Activated T-cell treated with anti-CD3 and anti-CD28 coated beads for 24 hours (primary cell): ENCODE results near the gene ERH.
"Not testable (repeated sequence)": the region's sequence is repeated elsewhere in the genome, so short reads cannot be mapped to it uniquely, and the experiment has no call there.

Experiments
- DNase-seq: peaks from one replicate; pipeline ENCODE4 v3.0.0-alpha.2; 2020; ENCODE audit warnings: low read depth

The ERH gene

DNA sequence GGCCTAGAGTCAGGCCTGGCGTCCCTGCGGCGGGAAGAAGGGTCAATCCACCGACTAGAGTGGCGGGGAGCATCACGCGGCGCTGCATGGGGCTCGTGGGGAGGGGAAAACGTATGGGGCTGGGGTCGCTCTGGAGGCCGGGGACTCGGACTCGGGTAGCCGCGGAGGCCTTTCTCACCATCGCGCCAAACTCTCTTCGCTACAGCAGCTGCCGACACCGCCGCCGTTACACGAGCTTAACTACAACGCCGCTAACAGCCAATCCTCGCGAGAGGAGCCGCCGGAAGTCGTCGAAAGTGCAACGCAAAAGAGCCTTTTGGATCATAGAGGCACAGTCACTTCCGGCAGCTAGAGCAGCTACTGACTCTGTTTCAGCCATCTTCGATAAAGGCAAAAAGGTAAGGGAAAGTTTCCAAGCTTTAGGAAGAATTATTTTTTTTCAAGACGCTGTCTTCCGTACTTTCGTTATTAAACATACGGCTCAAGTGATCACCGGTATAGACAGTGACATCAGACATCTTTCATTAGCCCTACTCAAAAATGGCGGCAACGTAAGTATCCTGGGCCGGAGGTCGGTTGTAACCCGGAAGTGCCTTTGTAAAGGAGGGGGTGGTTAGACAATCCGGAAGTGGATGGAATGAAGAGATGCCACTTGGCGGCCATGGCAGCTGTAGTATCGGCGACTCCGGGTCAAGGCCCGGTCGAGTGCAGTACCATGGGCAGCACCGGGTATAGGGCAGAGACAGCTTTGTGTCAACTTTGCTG lies at the start of gene ERH, which contains the start of gene SLC39A9:
TSS of gene ERH (minus strand) at position 247 of the 765 bp plus-strand sequence. CDS start at position 181, 66 bp downstream.
TSS of gene SLC39A9 (plus strand) at position 640 of the 765 bp plus-strand sequence. CDS start 678 bp downstream, outside the sequence.
- peak; percentile 91 for DNase-seq

DNA sequence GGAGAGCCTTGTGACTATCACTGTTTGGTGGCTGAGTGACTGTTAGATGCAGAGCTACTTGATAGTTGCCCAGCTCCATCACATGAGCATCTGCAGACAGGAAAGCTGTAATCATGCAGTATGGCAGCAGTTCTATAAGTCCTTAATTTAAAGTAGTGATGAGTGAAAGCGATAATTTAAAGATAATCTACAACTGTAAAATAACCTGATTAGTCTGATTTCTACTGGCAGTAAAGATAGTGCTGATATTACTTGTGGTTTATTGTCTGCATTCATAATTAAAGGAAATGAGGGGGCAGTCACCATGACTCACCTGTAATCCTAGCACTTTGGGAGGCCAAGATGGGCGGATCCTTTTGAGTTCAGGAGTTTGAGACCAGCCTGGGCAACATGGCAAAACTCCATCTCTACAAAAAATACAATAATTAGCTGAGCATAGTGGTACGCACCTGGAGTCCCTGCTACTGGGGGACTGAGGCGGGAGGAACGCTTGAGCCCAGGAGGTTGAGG lies 45.3 kb upstream of the ERH start:
- DNase-seq, result no peak

DNA sequence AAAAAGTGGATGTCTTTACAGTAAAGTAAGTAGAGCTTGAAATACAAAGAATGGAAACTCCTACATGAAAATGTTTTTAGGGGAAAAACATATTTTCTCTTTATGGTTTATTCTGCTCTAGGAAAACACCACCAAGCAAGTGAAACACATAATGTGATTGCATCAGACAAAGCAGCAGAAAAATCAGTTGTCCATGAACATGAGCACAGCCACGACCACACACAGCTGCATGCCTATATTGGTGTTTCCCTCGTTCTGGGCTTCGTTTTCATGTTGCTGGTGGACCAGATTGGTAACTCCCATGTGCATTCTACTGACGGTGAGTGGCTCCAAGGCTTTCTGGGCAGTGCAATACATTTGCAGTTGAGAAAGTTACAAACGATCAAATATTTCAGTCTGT lies 43.8 kb upstream of the ERH start:
- no peak for DNase-seq

DNA sequence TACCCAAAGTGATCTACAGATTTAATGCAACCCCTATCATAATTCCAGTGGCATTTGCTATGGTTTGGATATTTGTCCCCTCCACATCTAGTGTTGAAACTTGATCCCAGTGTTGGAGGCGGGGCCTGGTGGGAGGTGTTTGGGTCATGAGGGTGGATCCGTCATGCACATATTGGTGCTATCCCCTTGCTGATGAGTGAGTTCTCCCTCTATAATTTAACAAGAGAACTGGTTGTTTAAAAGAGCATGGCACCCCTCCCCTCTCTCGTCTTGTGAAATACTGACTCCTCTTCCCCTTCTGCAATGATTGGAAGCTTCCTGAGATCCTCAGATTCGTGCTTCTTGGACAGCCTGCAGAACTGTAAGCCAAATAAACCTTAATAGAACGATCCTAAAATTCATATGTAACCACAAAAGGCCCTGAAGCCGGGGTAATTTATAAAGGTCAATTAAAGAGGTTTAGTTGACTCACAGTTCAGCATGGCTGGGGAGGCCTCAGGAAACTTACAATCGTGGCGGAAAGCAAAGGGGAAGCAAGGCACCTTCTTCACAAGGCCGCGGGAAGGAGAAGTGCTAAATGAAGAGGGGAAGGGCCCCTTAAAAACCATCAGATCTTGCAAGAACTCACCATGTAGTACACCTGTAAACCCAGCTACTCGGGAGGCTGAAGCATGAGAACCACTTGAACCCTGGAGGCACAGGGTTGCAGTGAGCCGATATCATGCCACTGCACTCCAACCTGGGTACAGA lies 41.6 kb upstream of the ERH start:
- DNase-seq, result no peak

DNA sequence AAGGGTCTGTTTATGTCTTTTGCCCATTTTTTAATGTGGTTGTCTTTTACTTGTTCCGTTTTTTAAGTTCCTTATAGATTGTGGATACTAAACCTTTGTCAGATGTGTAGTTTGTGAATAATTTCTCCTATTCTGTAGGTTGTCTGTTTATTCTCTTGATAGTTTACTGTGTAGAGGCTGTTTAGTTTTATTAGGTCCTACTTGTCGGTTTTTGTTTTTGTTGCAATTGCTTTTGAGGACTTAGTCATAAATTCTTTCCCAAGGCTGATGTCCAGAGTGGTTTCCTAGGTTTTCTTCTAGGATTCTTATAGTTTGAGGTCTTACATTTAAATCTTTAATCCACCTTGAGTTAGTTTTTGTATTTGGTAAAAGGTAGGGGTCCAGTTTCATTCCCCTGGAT lies 34.3 kb upstream of the ERH start:
- no peak for DNase-seq

DNA sequence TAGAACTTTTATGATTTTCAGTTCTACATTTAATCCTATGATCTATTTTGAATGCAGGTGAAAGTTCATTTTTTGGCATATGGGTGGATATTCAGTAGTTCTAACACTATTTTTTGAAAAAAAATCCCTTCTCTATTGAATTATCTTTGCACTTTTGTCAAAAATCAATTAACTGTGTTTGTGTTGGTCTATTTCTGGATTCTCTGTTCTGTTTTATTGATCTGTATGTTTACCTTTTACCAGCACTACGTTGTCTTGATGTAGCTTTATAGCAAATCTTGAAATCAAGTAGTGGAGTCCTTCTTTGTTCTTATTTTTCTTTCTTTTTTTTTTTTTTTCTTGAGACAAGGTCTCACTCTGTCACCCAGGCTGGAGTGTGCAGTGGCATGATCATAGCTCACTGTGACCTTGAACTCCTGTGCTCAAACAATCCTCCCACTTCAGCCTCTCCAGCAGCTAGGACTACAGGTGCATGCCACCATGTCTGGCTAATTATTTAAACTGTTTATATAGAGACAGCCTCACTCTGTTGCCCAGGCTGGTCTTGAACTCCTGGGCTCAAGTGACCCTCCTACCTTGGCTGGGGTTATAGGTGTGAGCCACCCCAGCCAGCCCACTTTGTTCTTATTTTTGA lies 32.3 kb upstream of the ERH start:
- no peak for DNase-seq

DNA sequence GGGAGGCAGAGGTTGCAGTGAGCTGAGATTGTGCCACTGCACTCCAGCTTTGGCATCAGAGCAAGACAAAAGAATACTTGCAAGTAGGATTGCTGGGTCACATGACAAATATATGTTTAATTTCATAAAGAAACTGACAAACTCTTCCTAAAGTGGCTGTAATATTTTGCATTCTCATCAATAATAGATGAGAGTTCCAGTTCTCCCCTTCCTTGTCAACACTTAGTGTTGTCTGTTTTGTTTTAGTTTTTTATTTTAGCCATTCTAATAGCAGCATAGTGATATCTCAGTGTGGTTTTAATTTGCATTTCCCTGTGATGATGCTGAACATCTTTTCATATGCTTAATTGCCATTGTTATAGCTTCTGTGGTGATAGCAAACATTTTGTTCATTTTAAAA lies 31.5 kb upstream of the ERH start:
- no peak for DNase-seq

DNA sequence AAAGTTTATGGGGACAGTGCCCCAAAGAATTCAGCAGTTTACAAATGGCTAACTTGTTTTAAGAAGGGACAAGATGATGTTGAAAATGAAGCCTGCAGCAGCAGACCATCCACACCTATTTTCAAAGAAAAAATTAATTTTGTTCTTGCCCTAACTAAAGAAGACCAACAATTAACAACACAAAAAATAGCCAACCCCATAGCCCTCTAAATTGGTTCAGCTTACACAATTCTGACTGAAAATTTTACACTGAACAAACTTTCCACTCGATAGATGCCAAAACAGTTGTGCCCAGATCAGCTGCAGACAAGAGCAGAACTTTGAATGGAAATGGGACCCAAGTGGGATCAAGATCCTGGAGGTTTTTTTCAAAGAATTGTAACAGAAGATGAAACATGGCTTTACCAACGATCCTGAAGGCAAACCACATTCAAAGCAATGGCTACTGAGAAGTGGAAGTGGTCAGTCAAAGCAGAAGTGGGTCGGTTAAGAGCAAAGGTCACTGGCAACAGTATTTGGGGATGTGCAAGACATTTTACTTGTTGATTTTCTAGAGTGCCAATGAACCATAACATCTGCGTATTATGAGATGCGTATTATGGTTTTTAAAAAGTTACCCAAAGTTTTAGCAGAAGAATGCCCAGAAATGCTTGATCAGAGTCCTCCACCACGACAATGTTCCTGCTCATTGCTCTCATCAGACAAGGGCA lies 30.3 kb upstream of the ERH start:
- DNase-seq, result no peak

DNA sequence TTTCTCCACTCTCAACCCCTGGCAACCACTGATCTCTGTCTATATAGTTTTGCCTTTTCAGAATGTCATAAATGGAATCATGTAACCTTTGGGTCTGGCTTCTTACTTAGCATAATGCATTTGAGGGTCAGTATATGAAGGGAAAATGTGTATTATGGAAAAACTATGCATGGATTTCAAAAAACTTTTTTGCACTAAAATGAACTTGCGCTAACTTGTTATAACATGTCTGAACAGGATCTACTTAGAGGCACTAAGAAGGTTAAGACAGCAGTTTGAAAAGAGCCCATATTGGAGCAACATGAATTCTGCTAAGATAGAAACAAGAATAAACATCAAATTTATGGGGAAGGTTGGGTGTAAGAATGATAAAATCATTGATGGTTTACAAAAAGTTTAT lies 29.5 kb upstream of the ERH start:
- DNase-seq, result no peak

DNA sequence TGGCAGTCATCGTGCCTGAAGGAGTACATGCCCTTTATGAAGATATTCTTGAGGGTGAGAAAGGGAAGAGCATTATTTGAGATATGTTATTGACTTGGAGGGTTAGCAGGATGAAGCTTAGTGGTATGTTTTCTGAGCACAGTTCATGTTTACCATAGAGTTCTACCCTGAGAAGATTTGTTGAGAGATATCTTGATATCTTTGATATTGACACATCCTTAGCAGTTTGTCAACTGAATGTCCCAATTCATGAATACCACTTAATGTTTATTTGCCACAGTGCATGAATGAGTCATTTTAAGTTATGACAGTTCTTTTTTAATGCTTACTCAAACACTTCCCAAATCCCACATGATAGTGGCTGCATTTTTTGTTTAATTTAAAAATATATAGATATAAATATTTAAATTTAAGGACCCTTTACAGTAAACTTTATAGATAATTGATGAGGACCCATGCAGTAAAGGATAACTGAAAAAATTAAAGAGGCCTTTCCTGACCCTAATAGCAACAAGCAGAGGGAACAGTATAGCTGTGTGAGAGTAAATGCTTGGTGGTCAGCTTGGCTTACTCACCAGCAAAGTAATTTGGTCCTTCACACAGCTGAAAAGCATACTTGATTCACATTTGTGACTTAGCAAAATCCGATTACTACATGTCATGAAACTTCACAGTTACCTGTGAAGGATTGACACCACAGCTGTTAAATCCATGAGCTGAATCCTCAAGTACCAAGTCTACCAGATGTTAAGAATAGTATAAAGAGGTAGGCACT lies 26.2 kb upstream of the ERH start:
- no peak for DNase-seq

DNA sequence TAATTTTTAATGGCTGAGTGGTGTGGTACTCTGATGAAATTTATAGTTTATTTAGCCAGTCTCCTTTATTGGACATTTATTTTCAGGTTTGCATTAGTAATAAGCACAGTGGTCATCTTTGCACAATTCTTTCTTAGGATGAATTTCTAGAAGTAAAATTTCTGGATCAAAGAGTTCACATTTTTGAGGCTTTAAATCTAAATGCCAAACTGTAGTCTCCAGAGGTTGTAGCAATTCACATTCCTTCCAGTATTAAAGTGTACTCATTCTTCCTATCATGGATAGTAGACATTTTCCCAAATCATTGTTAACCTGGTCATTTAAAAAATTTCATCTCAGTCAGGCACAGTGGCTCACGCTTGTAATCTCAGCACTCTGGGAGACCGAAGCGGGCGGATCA lies 25.2 kb upstream of the ERH start:
- no peak for DNase-seq

DNA sequence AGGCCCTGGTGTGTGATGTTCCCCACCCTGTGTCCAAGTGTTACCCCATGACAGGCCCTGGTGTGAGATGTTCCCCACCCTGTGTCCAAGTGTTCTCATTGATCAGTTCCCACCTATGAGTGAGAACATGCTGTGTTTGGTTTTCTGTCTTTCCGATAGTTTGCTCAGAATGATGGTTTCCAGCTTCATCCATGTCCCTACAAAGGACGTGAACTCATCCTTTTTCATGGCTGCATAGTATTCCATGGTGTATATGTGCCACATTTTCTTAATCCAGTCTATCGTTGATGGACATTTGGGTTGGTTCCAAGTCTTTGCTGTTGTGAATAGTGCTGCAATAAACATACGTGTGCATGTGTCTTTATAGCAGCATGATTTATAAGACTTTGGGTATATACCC lies 18.0 kb upstream of the ERH start:
- DNase-seq, result not testable (repeated sequence)

DNA sequence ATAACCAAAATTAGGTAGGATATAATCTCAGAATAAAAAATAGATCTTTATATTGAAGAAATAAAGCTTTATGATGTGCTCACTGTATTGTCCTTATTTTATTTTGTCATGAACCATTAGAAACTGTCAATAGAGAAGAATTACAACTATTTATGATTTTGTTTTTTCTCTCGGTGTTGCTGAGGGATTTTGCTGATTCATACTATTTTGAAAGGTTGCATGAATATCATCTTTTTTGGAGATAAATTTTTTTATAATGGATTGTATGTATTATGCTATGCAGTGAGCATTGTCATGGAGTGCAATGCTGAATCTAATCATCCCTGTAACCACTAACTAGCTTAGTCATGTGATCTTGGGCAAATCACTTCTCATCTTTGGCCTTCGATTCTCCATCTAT lies 15.4 kb upstream of the ERH start:
- DNase-seq, result no peak

DNA sequence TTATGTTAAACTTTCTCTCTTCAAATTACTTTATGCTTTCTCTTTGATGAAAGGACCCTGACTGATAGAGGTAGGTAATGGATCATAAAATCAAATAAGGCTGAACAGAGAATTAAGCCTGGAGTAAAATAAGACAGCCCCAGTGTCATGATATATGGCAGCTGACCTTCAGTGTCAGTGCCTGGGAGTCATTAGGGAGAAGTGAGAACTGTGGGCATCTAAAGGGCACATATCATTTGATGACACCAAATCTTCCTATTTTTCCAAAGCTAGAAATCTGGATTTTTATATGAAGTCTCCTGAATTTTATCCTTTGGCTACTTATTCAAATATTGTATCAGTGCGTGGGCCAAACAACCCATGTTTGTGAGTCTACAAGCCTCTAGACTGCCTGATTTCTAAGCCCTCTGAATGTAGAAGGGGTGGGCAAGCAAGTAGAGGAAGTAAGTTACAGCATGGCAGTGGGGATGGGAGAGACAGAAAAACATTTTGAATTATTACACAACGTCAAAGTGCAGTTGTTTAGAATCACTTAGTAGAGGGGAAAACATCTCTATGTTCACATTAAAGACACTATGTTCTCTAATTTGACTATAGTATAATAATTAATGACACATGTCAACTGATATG lies 10.3 kb upstream of the ERH start:
- DNase-seq, result no peak

DNA sequence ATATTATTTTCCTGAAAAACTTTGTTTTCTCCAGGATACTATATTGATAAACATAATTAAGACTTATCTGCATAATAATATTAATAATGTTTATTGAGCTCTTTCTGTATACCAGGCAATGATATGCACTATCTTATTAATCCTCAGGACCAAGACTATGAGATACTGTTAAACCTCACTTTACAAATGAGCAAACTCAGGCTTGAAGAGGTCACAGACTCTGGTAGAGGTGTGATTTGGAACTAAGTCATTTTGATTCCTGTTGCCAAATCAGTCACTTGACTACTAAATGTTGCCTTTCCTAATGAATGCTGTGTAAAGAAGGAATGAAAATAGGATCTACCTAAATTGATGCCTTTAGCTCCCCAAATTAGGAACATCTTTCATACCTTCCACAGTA lies 7.7 kb upstream of the ERH start:
- no peak for DNase-seq

DNA sequence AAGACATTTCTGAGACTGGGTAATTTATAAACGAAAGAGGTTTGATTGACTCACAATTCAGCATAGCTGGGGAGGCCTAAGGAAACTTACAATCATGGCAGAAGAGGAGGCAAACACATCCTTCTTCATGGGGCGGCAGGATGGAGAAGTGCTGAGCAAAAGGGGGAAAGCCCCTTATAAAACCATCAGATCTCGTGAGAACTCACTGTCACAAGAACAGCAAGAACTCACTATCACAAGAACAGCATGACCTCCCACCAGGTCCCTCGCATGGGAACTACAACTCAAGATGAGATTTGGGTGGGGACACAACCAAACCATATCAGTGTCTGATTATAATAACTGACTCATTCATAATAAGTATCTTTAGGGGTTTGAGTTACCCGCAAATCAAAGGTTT lies 6.8 kb upstream of the ERH start:
- no peak for DNase-seq

DNA sequence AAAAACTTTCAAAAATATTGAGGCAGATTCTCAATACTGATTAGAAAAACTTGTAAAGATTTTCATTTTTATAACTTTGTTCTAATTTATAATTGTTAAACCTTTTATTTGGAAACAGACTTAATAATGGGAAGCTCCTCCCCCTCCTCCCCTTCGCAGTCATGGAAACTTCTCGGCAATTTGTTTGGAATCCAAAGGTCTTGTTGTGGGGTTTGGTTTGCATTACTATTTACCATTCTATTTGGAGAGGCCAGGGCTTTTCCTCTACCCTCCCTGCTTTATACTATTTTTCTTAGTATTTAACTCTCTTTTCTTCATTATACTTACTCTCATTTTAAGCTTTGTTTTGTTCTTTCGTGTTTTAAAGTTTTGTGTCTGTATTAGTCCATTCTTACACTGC lies 6.4 kb upstream of the ERH start:
- DNase-seq, result no peak

DNA sequence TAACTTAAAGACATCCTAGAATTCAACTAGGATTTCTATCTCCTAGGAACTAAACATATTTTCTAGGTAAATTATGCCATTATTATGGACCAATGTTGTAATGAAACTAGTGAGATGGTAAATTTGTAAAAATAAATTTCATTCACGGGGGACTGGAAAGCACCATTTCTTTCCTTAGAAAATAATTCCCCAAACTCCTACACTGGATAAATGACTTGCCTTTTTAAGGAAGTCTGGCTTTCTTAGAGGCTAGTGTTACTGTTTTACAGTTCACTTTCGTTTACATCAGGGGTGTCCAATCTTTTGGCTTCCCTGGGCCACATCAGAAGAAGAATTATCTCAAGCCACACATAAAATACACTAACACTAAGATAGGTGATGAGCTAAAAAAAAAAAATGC lies 3.7 kb upstream of the ERH start:
- DNase-seq, result no peak

DNA sequence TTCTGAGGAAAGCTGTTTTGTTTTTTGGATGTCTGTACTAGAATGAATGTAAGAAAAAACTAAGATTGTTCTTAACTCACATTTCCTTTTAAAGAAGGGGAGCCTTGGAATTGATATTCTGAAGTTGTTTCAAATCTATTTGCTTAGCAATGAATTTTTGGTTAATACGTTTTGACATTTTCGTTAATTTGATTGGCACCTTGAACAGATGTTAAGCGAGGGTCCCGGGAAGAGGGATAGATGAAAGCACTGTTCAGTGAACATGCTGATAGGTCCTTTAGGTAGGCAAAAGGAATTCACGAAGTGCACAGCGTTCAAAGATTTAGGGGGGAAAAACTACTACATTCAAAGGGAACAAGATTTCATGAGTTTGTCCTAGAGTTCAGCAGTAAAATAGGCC lies 2.1 kb upstream of the ERH start:
- DNase-seq, result no peak

DNA sequence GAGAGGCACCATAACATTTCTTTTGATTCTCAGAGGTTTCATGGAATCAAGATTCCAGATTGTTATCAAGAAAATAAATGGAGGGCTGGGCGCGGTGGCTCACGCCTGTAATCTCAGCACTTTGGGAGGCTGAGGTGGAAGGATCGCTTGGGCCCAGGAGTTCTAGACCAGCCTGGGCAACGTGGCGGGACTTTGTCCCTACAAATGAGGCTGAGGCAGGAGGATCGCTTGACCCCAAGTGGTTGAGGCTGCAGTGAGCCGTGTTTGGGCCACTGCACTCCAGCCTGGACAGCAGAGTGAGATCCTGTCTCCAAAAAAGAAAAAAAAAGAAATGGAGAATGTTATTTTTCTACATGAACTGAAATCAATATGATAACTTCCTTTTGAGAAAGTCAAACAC lies 1.7 kb upstream of the ERH start:
- no peak for DNase-seq

DNA sequence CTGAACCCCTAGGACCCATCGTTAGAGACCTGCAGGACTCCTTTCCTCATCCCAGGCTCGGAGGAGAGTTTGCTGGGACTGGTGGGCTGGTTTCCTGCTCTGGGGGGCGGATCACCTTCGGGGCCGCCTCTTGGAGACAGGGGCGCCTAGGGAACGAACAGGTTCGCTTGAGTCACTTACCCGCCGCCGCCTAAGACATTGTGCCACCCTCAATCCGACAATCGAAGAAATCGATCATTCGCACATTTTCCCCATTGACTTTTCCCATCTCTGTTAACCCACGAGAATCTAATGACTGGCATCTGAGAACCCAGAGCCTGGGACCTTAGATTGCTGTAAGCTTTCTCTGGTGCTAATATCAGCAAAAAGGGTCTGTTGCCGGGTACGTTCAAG lies 715 bp upstream of the ERH start:
- DNase-seq, result no peak
